Measurements from ENCODE around the gene BIVM. TPM values are rescaled to one million over a fixed set of nuclear protein-coding genes. Genes with fewer than 3 reads are reported as not detected.

The BIVM gene
- total RNA-seq, 1 donor, result 44.2 TPM

DNA sequence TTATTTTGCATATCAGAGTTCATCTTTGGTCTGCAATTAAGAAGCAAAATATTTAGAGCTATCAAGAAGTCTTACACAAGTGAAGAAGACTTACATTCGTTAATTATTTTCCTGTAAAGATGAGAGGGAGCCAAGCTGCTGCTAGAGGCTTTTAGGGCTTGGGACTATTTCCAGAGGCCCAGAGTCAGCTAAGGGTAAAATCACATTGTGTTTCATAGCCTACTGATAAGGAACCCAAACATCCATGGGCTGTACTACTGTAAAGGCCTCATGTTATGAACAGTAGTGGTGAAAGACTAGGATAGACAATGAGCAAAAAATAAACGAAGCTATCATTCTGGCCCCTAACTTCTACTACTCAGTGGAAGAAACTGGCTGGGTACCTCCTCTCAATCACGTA is 14.4 kb upstream of the BIVM start:
- no peak for DNase-seq (ENCODE audit: low read depth)
- TF ChIP-seq, protein P1, sequence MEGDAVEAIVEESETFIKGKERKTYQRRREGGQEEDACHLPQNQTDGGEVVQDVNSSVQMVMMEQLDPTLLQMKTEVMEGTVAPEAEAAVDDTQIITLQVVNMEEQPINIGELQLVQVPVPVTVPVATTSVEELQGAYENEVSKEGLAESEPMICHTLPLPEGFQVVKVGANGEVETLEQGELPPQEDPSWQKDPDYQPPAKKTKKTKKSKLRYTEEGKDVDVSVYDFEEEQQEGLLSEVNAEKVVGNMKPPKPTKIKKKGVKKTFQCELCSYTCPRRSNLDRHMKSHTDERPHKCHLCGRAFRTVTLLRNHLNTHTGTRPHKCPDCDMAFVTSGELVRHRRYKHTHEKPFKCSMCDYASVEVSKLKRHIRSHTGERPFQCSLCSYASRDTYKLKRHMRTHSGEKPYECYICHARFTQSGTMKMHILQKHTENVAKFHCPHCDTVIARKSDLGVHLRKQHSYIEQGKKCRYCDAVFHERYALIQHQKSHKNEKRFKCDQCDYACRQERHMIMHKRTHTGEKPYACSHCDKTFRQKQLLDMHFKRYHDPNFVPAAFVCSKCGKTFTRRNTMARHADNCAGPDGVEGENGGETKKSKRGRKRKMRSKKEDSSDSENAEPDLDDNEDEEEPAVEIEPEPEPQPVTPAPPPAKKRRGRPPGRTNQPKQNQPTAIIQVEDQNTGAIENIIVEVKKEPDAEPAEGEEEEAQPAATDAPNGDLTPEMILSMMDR (IDR thresholded peaks at IDR 0.05; ENCODE audit: insufficient read depth, low read length), result no peak
- H3K4me3 ChIP-seq (ENCODE audit: low read depth, low read length), result no peak overlapping the region

DNA sequence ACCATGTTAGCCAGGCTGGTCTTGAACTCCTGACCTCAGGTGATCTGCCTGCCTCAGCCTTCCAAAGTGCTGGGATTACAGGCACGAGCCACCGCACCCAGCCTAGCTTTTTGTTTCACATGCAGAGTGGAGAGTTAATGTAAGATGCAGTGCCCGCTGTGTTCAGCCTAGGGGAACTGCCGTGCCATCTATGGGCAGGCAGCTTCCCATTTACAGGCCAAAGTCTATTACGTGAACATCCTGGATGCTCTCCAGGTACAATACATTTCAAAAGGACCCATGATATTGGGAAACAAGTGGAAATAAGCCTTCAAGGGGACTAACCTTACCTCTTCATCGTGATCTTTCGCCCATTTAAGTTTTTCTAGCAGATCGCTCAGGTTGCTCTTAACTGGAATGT is 10.2 kb upstream of the BIVM start:
- H3K4me3 ChIP-seq (ENCODE audit: low read depth, low read length), result no peak overlapping the region
- TF ChIP-seq, protein P1 (IDR thresholded peaks at IDR 0.05; ENCODE audit: insufficient read depth, low read length), result no peak
- no peak for DNase-seq (ENCODE audit: low read depth)

DNA sequence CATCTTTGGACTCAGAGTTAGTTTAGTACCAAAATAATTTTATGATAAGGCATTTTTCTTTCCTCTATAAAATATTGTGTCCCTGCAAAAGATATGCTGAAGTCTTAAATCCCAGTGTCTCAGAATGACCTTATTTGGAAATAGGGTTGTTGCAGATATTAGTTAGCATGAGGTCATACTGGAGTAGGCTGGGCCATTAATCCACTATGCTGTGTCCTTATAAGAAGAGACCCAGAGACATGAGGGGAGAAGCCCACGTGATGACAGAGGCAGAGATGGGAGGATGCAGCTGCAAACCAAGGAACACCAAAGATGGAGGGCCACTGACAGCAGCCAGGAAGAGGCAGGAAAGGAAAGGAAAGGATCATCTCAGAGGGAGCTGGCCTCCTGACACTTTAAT is 6.5 kb upstream of the BIVM start:
- TF ChIP-seq, protein P1 (IDR thresholded peaks at IDR 0.05; ENCODE audit: insufficient read depth, low read length), result no peak
- DNase-seq (ENCODE audit: low read depth), result no peak
- no peak overlapping the region for H3K4me3 ChIP-seq (ENCODE audit: low read depth, low read length)

DNA sequence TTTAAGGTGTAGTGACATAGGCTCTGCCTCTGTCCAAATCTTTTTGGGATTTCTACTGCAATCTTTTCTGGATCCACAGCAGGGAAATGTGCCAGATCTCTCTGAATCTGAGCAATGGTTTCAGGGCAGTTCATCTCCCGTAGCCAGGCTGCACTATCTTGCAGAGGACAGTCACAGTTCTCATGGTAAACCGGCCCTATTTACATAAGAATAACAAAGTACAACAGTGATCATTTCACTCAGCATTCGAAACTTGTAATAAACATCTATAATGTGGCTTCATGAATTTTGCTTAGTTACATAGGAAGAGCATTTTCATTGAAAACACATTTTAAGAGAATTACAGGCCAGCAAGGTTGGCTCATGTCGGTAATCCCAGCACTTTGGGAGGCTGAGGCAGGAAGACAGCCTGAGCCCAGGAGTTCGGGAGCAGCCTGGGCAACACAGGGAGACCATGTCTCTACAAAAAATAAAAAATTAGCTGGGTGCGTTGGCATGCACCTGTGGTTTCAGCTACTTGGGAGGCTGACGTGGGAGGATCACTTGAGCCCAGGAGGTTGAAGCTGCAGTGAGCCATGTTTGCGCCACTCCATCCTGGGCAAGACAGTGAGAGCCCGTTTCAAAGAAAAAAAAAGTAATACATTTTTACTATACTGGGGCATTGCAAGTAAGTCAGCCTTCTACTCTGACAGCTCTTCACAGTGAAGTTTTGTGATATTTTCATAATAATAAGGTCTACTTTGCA is 5.1 kb upstream of the BIVM start:
- no peak overlapping the region for H3K4me3 ChIP-seq (ENCODE audit: low read depth, low read length)
- no peak for DNase-seq (ENCODE audit: low read depth)
- TF ChIP-seq, protein P1 (IDR thresholded peaks at IDR 0.05; ENCODE audit: insufficient read depth, low read length), result no peak

DNA sequence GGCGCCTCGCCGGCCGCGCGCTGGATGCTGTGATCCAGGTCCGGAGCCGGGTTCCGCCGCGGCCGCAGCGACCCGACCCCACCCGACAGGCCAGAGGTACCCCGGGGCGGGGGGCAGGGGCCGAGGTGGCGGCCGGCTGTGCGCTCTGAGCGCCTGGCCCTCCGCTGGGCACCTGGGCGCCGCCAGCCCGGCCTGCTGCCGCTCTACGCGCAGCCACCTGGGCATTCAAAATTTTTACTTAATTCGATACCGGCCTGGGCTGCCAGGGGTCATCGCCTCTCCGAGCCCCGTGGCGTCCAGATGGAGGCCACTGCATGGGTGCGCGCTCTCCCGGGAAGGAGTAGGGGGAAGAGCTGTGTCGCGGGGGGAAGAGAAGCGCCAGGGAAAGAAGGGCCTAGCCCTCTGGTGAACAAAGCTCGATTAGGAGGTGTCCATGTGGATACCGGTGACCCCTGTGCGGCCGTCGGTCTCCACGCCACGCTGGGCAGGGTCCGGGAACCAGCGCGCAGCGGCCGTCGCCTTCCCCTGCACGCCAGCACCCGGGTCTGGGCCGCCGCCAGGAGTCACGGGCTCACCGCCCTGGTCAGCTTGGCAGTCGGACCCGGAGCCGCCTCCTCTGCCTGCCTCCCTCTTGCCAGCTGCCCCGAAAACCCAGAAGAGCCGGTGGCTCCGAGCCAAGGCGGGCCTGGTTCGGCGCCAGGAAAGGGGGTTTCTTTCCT is 666 bp downstream of the BIVM start:
- TF ChIP-seq, protein P1 (IDR thresholded peaks at IDR 0.05; ENCODE audit: insufficient read depth, low read length), result peak; percentile 1
- H3K4me3 ChIP-seq (ENCODE audit: low read depth, low read length), result peak overlapping the region; percentile 94
- peak; percentile 30 for DNase-seq (ENCODE audit: low read depth)

DNA sequence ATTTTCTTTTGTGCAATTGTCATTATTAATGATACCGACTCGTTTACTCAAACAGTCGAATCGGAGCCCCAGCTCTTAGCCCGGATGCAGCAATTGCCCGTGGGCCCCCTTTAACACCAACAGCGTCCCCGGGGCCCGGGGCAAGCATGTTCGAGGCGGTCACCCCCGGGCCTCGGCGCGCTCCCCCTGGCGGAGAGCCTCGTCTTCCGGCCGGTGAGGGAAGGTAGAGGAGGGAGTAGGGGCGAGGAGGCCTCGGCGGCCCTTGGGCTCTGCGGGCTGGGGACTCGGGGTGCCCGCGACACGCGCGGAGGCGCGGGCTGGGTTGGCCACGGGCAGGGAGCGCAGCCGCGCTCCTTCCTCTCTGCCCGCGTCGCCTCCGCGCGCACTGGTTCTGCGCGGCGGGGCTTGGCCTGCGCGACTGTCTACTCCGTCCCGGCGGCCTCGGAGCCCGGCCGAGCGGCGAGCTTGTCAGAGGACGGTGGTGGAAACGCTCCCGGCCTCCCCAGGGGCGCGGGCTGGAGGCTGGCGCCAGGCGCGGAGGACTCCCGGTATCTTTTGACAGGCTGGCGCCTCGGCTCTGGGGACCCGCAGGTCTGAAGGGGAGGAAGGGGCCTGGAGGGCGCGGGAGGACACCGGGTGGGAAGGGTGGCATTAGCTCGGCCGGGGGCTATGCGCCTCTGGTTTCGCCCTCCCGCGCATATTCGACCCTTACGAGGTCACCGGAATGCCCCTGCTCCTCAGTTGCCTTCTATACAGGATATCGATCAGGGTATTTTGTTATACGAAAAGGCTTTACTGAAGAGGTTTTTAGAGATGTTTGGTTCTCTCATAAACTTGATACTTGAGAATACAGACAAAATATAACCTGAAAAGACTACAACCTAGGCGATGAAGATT is 1.5 kb downstream of the BIVM start:
- DNase-seq (ENCODE audit: low read depth), result peak; percentile 72
- TF ChIP-seq, protein P1 (IDR thresholded peaks at IDR 0.05; ENCODE audit: insufficient read depth, low read length), result peak; percentile 75
- peak overlapping the region; percentile 94 for H3K4me3 ChIP-seq (ENCODE audit: low read depth, low read length)
